GM19239 (cell line): Measurements from ENCODE around the gene LCT.
"Not testable (repeated sequence)": the region's sequence is repeated elsewhere in the genome, so short reads cannot be mapped to it uniquely, and the experiment has no call there.

Source experiments
- DNase-seq: peaks from one replicate; pipeline ENCODE4 v3.0.0; 2011; ENCODE audit warnings: low spot score; ENCODE audit not compliant: insufficient read length
- FAIRE-seq: peaks from 2 replicates; lab custom pipeline; 2011; peaks lifted over from hg19 to GRCh38; lab: Jason Lieb, UNC

The LCT gene

DNA sequence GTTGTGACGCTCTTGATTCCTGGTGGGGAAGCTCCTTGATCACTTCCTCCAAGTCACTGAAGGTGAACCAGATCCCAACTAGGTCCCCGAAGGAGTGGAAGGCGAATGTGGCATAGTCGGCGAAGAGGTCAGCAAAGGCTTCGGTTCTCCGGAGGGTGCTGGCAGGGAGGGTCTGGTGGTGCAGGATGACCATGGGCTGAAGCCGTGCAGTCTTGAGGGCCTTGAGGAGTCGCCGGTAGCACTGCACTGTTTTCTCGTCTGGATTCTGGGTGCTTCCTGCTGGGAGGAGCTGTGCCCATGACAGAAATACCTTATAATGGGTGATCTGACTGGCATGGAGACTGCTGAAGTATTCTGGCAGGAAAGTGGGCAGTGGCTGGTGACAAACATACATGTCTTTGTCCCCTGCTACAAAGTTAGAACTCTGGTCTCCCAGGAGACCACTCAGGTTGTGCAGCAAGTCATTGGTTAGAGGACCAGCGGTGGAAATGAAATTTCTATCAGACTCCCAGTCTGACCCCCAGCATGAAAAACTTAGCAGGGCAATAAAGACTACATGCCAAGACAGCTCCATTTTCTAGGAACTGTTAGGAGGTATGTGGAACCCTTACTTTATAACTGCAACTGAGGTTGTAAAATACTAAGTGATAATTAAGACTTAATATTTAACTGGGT, at the start of gene LCT:
LCT (minus strand) TSS at position 589 of the 675 bp plus-strand sequence; CDS start at position 574, 15 bp downstream.
- FAIRE-seq (no peak), DNase-seq (no peak)

DNA sequence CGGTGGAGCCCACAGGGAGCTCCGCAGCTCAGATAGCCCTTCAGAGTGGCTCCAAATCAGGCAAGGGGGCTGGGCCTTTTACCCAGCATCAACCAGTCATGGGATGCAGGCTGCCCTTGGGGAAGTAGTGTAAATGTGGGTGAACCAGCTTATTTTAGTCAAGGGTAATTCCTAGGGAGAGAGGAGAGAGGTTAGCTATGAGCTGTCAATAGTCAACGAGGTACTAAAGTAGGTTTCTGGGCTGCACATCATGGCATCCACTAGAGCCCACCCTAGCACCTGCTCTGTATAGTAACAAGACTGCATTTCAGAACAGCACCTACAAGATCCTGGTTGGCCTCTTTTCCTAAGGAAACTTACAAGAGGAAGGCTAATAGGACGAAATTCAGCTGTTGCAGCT, 48.7 kb upstream of the LCT start:
- no peak for DNase-seq

DNA sequence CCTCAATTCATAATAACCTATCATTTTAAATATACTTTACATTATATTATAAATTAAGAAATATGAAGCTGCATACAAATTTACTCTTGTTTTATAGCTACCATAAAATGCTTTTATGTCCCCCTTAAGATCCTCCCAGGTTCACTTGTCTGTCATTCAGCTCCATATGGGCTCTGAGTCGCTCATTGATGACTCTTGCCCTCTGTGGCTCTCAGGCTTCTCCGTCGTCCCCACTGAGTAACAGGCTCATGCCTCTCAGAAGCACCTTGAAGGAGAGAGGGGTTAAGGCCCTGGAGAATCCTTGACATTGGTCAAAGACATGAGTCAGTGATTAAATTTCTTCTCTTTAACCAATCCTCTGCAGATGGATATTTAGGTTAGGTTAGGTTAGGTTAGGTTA, 45.4 kb upstream of the LCT start:
- no peak for DNase-seq
- FAIRE-seq, result no peak

More for the DNA sequence above, 48.7 kb upstream of the LCT start:
- FAIRE-seq, result no peak

DNA sequence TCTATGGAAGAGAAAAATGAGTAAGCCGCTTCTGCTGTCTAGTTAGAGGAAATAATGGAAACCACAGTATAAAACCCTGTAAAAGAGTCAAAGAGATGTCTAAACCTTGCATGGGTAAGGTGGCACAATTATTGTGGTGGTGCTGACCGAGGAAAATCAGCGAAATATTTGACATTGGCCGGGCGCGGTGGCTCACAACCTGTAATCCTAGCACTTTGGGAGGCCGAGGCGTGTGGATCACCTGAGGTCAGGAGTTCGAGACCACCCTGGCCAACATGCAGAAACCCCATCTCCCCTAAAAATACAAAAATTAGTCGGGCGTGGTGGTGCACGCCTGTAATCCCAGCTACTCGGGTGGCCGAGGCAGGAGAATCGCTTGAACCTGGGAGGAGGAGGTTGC, 39.8 kb upstream of the LCT start:
- DNase-seq, FAIRE-seq: not testable (repeated sequence)

DNA sequence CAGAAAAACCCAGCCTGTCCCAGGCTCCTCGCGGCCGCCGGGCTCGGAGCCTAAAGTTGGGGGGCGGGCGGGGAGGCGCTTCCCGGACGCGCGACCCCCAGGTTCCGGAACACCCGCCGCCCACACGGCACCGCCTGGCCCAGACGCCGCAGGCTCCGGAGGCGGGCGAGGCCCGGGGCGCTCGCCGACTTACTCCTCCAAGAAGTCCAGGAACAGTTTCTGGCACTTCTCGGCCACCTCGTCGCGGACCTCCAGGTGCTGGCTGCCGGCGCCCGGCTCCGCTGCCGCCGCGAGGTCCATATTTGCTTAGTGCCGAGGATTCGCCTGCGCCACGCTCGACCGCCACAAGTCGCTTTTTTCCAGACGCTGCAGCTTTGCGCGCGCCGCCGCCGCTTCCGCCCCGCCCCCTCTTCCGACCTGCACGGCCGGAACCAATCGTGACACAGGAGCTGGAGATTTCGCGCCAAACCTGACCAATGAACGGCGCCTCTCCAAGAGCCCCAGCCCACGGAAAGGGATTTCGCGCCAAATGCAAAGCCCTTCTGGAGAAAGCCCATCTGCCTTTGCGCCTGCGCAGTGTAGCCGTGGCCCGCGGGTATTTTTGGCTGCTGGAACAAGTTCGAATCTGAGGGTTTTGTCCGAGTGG, 39.2 kb upstream of the LCT start, which contains the start of gene MCM6:
MCM6 (minus strand) TSS at position 378 of the 646 bp plus-strand sequence; CDS start at position 300, 78 bp downstream.
- peak; percentile 94 for DNase-seq

DNA sequence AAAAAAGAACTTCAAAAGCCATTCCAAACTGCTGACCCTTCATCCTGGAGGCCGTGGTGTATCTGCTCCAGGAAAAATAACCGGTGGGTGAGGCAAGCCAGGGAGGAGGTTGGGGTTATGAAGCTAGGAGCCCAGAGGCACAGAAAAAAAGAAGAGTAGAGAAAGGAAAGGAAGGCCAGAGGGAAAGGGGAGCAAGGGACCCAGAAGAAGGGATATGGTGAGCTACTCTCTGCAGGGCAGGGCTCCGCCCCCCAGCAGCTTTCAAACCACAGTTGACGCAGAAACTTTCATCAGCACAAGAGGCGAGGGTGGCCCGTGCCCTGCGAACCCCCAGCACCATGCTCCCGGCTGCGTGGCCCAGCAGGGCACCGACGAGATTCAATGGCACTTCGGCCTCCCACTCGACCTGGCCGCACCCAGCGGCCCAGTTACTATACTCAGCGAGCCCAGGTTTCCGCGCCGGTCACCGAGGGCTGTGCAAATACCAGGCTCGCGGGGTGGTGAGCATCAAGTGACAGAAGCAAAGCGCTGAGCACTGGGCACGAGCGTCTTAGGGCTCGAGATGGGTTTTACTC, 38.6 kb upstream of the LCT start:
- FAIRE-seq, result no peak

More for the DNA sequence above, 39.2 kb upstream of the LCT start, which contains the start of gene MCM6:
- FAIRE-seq, result peak; percentile 98

DNA sequence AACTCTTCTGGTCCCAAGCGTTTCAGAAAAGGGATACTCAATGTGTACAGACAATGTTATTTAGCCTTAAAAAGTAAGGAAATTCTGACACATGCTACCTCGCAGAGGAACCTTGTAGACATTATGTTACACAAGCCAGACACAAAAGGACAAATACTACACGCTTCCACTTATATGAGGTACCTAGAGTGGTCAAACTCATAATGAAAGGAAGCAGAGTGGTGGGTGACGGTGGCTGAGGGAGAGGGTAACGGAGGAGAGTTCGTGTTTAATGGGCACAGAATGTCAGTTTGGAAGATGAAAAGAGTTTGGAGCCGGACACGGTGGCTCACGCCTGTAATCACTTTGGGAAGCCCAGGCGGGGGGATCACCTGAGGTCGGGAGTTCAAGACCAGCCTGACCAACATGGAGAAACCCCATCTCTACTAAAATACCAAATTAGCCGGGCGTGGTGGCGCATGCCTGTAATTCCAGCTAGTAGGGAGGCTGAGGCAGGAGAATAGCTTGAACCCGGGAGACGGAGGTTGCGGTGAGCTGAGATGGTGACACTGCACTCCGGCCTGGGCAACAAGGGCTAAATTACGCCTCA, 37.9 kb upstream of the LCT start:
- DNase-seq (no peak), FAIRE-seq (no peak)

More for the DNA sequence above, 38.6 kb upstream of the LCT start:
- DNase-seq, result peak; percentile 31

DNA sequence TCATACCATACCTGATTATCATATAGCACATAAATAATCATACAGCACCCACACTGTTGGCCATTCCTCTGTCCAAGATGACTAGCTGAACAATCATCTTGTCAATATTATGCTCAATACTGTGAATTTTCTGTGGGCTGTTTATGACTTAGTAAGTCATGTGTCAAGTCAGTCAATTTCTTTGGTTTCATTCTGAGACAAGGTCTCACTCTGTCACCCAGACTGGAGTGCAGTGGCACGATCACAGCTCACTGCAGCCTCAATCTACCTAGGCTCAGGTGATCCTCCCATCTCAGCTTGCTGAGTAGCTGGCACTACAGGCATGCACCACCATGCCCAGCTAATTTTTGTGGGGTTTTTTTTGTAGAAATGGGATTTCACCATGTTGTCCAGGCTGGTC, 33.6 kb upstream of the LCT start:
- FAIRE-seq (no peak), DNase-seq (no peak)

DNA sequence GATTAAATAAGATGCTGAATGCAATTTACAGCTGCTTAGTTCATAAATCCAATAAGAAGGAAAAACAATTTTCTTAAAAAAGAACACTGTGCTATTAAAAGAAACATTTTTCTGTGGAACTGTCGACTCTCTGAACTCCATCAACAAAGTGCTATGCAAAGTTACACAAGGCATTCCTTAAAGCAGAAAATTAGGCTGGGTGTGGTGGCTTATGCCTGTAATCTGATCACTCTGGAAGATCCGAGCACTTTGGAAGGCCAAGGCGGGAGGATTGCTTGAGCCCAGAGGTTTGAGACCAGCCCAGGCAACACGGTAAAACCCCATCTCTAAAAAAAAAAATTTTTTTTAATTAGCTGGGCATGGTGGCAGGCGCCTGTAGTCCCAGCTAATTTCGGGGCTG, 26.2 kb upstream of the LCT start:
- FAIRE-seq (no peak), DNase-seq (no peak)

DNA sequence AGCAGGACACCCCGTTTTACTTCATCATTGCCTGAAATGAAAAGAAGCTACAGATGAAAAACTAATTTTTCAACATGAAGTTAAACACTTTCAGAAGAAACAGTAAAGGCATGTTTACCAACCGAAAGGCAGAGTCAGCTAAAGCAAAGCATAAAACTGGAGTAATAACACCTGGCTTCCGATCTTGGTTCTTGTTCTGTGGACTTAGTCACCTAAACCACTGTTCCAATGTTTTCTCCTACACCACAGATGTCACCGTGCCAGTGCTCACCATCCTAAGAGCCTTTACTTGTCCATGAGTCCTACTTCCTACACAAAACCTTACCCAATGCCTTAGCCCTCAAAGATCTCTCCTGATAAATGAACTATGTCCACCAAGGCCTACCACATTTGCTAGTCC, 25.7 kb upstream of the LCT start:
- no peak for DNase-seq
- no peak for FAIRE-seq

DNA sequence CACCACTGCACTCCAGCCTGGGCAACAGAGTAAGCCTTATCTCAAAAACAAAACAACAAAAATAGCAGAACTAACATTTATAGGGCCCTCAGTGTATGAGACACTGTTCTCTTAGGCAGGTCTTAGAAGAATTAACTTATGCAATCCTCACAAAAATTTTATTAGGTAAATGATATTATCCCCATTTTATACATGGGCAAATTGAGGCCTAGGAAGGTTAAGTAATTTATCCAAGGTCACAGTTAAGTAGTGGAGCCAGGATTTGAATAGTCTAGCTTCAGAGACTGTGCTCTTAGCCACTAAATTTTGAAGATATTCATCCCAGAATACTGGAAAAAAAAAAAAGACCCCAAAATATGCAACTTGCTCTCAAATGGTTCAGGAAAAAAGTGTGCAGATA, 16.4 kb upstream of the LCT start:
- DNase-seq (no peak), FAIRE-seq (no peak)

DNA sequence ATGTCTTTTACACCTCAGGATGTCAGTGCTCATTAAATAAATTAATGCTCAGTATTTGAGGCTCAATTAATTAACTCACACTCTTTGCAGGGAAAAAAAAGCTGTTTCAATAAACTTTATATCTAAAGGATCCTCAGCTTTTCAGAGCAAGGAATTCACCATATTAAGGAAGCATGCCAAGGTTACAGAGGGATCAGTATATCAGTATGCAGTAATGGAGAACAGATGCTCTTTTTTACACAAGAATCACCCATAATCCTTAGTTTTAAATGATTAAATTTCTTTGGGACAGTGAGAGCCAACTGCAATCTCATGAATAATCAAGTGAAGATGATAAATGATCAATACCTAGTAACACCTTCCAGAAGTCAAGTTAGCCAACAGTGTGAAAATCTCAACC, 14.9 kb upstream of the LCT start:
- no peak for FAIRE-seq

DNA sequence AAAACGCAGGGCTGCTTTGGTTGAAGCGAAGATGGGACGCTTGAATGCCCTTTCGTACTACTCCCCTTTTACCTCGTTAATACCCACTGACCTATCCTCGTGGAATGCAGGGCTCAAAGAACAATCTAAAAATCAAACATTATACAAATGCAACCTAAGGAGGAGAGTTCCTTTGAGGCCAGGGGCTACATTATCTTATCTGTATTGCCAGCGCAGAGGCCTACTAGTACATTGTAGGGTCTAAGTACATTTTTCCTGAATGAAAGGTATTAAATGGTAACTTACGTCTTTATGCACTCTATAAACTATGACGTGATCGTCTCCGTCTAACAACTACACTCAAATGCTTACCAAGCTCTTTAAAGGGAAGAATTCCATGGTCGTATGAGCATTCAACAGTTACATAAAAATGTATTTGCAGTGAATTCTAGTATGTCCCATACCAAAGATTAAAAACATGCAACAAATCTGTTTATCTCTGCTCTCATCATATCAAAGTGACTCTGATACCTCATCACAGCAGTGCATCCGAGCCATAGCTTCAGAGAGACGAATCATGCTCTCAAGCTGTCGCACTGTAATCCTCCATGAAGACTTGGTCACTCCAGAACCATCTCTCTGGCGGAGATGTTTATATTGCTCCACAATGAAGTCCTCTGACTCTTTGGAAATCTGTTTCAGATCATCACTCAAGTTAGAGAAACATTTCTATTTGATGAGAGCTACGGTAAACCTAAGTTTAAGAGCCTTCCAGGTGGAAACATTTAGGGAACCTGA, 14.1 kb upstream of the LCT start:
- DNase-seq (no peak), FAIRE-seq (no peak)

More for the DNA sequence above, 14.9 kb upstream of the LCT start:
- DNase-seq, result no peak

DNA sequence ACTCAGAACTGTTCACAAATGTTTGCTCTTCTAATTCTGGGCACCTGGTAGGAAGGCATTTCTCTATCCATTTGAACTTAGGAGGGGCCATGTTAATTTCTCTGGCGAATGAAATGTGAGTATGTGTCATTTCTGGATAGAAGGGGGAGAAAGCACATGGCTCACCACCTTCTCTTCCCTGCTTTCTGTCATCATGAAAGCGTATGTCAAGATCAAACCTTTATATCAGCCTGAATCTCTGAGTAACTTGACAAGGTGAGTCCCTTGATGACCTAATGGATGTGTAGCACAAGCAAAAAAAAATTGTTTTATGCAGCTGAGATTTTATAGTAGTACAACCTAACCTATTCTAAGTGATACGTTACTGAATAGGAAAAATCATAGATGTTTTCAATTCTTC, 12.1 kb upstream of the LCT start:
- FAIRE-seq, result no peak
- no peak for DNase-seq

DNA sequence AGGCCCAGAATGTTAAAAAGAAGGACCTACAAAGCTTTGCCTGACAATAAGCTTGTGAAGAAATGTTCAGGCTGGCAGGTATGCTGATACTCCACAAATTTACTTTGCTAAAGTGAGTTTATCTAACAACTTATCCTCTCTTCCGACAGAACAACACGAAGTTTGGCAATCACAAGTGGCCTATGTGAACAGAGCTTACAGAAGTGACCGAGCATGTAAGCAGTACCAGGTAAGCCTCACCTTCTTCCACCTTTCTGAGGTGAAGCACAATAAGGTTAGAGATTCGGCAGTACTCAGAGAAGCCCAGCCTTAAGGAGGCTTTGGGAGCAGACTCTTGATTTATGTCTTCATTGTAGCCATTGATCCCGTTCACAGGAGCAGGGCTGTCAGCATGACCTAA, 9.0 kb upstream of the LCT start:
- FAIRE-seq, result peak; percentile 35
- DNase-seq, result no peak

DNA sequence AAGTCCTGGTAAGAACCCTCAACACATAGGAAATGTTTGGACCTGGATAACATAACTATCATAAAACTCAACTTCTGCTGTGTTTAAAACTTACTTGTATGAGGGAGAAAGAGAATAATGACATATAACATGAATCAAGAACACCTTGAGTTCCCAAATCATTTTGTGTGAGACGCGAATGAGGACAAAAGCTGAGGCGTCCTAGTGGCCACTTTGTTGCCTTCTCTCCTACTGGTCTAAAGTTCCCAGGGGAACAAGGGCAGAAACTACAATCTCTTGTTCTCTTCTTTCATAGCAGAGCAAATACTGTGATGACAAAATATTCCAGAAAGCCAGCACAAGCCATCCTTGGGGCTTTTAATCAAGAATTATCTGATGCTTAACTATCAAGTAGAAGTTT, 8.3 kb upstream of the LCT start:
- DNase-seq (no peak), FAIRE-seq (peak; percentile 31)

DNA sequence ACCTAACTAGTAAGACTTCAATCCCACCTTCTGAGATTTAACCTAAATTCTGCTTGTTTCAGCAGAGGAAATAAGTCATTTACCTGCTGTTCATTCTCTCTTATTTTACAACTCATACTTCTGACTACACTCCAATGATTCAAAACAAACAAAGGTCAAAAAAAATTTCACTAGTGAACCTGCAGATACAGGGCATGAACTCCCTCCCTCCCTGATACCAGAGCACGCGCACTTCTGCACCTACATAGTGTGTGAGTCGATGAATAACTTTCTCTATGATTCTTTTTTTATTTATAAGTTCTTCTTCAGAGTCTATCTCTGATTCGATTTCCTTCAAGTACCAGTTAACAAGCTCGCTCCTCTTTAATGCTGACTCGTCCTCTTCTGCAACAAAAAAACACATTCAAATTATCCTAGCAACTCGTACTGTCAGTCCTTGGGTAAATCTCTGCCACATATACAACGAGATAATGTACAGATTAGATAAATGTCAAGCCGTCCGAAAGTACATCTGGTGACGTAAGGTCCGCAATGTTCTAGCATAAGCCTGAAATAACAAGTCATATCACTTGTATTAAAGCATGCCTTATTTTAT, 7.4 kb upstream of the LCT start:
- no peak for DNase-seq
- FAIRE-seq, result no peak

DNA sequence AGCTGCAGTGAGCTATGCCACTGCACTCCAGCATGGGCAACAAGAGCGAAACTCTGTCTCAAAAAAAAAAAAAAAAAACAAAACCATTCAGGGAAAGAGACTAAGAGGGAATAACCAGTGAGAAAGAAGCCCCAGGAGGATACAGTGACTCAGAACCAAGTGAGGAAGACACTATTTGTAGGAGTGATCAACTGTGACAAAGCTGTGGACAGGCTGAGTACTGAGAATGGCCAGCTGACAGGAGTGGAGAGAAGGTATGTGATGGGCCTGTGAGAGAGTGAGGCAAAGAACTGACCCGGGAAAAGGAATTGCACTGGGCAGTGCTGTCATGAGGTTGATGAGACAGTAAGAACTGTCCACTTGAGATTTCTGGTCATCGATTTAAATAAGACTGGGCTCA, 6.7 kb upstream of the LCT start:
- FAIRE-seq (no peak), DNase-seq (no peak)

DNA sequence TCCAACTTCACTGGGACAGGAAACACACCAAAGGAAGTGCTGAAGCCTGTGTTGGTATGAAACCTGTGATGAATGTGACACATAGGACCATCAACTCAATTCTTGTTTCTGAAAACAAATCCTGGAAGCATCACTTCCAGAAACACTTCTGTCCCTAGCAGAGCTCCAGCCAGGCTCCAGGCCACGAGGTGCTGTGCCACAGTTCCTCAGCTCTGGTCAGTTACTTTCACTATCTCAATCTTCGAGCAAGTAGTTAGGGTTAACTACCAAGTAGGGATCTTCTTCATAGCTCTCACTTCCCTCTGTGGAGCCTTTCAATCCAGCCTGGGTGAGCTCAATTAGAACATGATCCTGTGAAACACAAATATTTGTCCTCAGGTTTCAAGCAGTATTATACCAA, 3.6 kb upstream of the LCT start:
- peak; percentile 79 for FAIRE-seq
- DNase-seq, result no peak

DNA sequence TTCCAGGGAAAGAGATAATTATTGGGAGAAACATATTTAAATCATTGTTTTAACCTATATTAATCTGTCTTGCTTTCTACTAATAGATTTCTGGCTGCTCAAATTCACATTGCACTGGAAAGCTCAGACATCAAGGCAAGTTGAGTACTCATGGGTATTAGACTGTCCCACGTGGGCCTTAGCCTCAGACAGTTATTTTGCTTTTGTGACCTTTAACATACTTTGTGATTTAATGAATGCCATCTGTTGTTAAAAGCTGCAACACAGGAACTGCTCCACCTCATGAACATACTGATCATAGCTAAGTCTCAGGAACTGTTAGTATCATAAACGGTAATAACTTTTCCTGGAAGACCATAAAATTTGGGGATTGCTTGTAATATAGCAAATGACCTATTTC, 2.7 kb upstream of the LCT start:
- FAIRE-seq, result no peak
- DNase-seq, result no peak
